Ovary (tissue), 3 donors: ENCODE measurements around the gene FHAD1.

Source experiments
- CTCF ChIP-seq, 3 donors: fragments of 450-650 bp in 2 of 3; fragments of 200-600 bp in 1 of 3; IDR thresholded peaks; one replicate each; pipeline versions ENCODE4 v1.5.1 to v1.8.0; 2016 to 2022; ENCODE audit warnings: antibody characterized with exemption in 3 of 3, mild to moderate bottlenecking in 1 of 3
- EP300 ChIP-seq: sonication (generic); formaldehyde crosslinking; IDR thresholded peaks from one replicate; pipeline ENCODE4 v1.6.1; 2017; ENCODE audit warnings: antibody characterized with exemption
- POLR2A ChIP-seq: fragments of 450-650 bp; IDR thresholded peaks from one replicate; pipeline ENCODE4 v1.6.1; 2017; ENCODE audit warnings: antibody characterized with exemption, mild to moderate bottlenecking, moderate library complexity
- donor health status: DM: no; HTN: no; CAD: no.

GRCh38 chr1:15218287-15219279 lies 28.4 kb upstream of the FHAD1 start:
- no peak for TF ChIP-seq POLR2A
- TF ChIP-seq CTCF (IDR thresholded peaks at IDR 0.05), result no peak
- no peak for TF ChIP-seq EP300
